Measurements from ENCODE around the gene ERICH6.

The ERICH6 gene

GRCh38 chr3:150741497-150742140 is 37.9 kb upstream of the ERICH6 start:
- Histone ChIP-seq H4K8ac (ENCODE audit: low read length) (no peak overlapping the region), H3K27me3 (ENCODE audit: control insufficient read depth in 1 of 2, insufficient read depth in 1 of 2, low read length in 2 of 2) (no peaks in the 10 kb centered on the region), H3K4me3 (ENCODE audit: insufficient read depth in 1 of 2, low read depth in 1 of 2, low read length in 2 of 2) (no peak overlapping the region), H3K18ac (ENCODE audit: low read depth in 1 of 2, low read length in 2 of 2) (no peak overlapping the region), H3K14ac (ENCODE audit: low read length in 2 of 2) (no peak overlapping the region), H2AK5ac (ENCODE audit: low read length, severe bottlenecking) (no peak overlapping the region), H3K4me1 (ENCODE audit: control insufficient read depth, insufficient read depth, low read depth, low read length) (peaks cover 9% of the 10 kb centered on the region), H3K4me2 (ENCODE audit: low read length, poor library complexity, severe bottlenecking) (no peak overlapping the region), H2AFZ (ENCODE audit: low read depth, low read length) (no peak overlapping the region), H3K23ac (ENCODE audit: low read length in 2 of 2) (no peak overlapping the region), H3K79me1 (replicated peaks; ENCODE audit: low read length, poor library complexity, severe bottlenecking) (peaks cover 34% of the 10 kb centered on the region), H2BK12ac (ENCODE audit: low read length in 2 of 2) (no peak overlapping the region), H3K4ac (ENCODE audit: low read depth in 1 of 2, low read length in 2 of 2) (no peak overlapping the region), H2BK15ac (ENCODE audit: low read depth, poor library complexity, severe bottlenecking) (no peak overlapping the region), H4K91ac (ENCODE audit: low read length) (no peak overlapping the region), H3K9me3 (ENCODE audit: control insufficient read depth, low read length) (no peaks in the 10 kb centered on the region), H2BK120ac (ENCODE audit: low read depth, low read length) (no peak overlapping the region), H3K27ac (ENCODE audit: low read length, poor library complexity, severe bottlenecking) (no peak overlapping the region), H3K36me3 (ENCODE audit: control insufficient read depth in 1 of 2, insufficient read depth in 2 of 2, low read depth in 1 of 2, low read length in 2 of 2) (peaks cover 15 to 24% of the 10 kb centered on the region in 2 experiments), H3K9ac (ENCODE audit: low read length) (no peak overlapping the region), H2BK5ac (ENCODE audit: low read depth, low read length, poor library complexity, severe bottlenecking) (no peak overlapping the region)
- no peak for DNase-seq
- WGBS = 90% methylated on average over 4 of the region's 5 CpGs

GRCh38 chr3:150740733-150741496 is 37.2 kb upstream of the ERICH6 start:
- Histone ChIP-seq H3K4me2 (ENCODE audit: low read length, poor library complexity, severe bottlenecking) (no peak overlapping the region), H3K18ac (ENCODE audit: low read depth in 1 of 2, low read length in 2 of 2) (no peak overlapping the region), H3K36me3 (ENCODE audit: control insufficient read depth in 1 of 2, insufficient read depth in 2 of 2, low read depth in 1 of 2, low read length in 2 of 2) (peaks cover 13 to 24% of the 10 kb centered on the region in 2 experiments), H3K9ac (ENCODE audit: low read length) (no peak overlapping the region), H2AFZ (ENCODE audit: low read depth, low read length) (no peak overlapping the region), H3K4ac (ENCODE audit: low read depth in 1 of 2, low read length in 2 of 2) (no peak overlapping the region), H3K23ac (ENCODE audit: low read length in 2 of 2) (no peak overlapping the region), H2AK5ac (ENCODE audit: low read length, severe bottlenecking) (no peak overlapping the region), H3K4me1 (ENCODE audit: control insufficient read depth, insufficient read depth, low read depth, low read length) (peaks cover 10% of the 10 kb centered on the region), H2BK5ac (ENCODE audit: low read depth, low read length, poor library complexity, severe bottlenecking) (no peak overlapping the region), H2BK15ac (ENCODE audit: low read depth, poor library complexity, severe bottlenecking) (no peak overlapping the region), H2BK12ac (ENCODE audit: low read length in 2 of 2) (no peak overlapping the region), H3K27ac (ENCODE audit: low read length, poor library complexity, severe bottlenecking) (no peak overlapping the region), H4K91ac (ENCODE audit: low read length) (no peak overlapping the region), H2BK120ac (ENCODE audit: low read depth, low read length) (no peak overlapping the region), H3K79me1 (replicated peaks; ENCODE audit: low read length, poor library complexity, severe bottlenecking) (peaks cover 32% of the 10 kb centered on the region), H4K8ac (ENCODE audit: low read length) (no peak overlapping the region), H3K9me3 (ENCODE audit: control insufficient read depth, low read length) (no peaks in the 10 kb centered on the region), H3K4me3 (ENCODE audit: insufficient read depth in 1 of 2, low read depth in 1 of 2, low read length in 2 of 2) (no peak overlapping the region), H3K14ac (ENCODE audit: low read length in 2 of 2) (no peak overlapping the region), H3K27me3 (ENCODE audit: control insufficient read depth in 1 of 2, insufficient read depth in 1 of 2, low read length in 2 of 2) (no peaks in the 10 kb centered on the region)
- WGBS = 96% methylated on average over 12 of the region's 12 CpGs
- DNase-seq = no peak

GRCh38 chr3:150739877-150740645 is 36.3 kb upstream of the ERICH6 start:
- Histone ChIP-seq H2BK120ac (ENCODE audit: low read depth, low read length) (no peak overlapping the region), H2AFZ (ENCODE audit: low read depth, low read length) (no peak overlapping the region), H3K79me1 (replicated peaks; ENCODE audit: low read length, poor library complexity, severe bottlenecking) (peaks cover 31% of the 10 kb centered on the region), H2BK15ac (ENCODE audit: low read depth, poor library complexity, severe bottlenecking) (no peak overlapping the region), H3K14ac (ENCODE audit: low read length in 2 of 2) (no peak overlapping the region), H3K4me2 (ENCODE audit: low read length, poor library complexity, severe bottlenecking) (no peak overlapping the region), H3K36me3 (ENCODE audit: control insufficient read depth in 1 of 2, insufficient read depth in 2 of 2, low read depth in 1 of 2, low read length in 2 of 2) (peaks cover 13 to 24% of the 10 kb centered on the region in 2 experiments), H4K91ac (ENCODE audit: low read length) (no peak overlapping the region), H3K27me3 (ENCODE audit: control insufficient read depth in 1 of 2, insufficient read depth in 1 of 2, low read length in 2 of 2) (no peaks in the 10 kb centered on the region), H3K4ac (ENCODE audit: low read depth in 1 of 2, low read length in 2 of 2) (no peak overlapping the region), H3K9ac (ENCODE audit: low read length) (no peak overlapping the region), H2BK12ac (ENCODE audit: low read length in 2 of 2) (no peak overlapping the region), H3K27ac (ENCODE audit: low read length, poor library complexity, severe bottlenecking) (no peak overlapping the region), H2BK5ac (ENCODE audit: low read depth, low read length, poor library complexity, severe bottlenecking) (no peak overlapping the region), H3K18ac (ENCODE audit: low read depth in 1 of 2, low read length in 2 of 2) (no peak overlapping the region), H4K8ac (ENCODE audit: low read length) (no peak overlapping the region), H3K9me3 (ENCODE audit: control insufficient read depth, low read length) (no peaks in the 10 kb centered on the region), H3K23ac (ENCODE audit: low read length in 2 of 2) (no peak overlapping the region), H3K4me3 (ENCODE audit: insufficient read depth in 1 of 2, low read depth in 1 of 2, low read length in 2 of 2) (no peak overlapping the region), H3K4me1 (ENCODE audit: control insufficient read depth, insufficient read depth, low read depth, low read length) (peaks cover 10% of the 10 kb centered on the region), H2AK5ac (ENCODE audit: low read length, severe bottlenecking) (no peak overlapping the region)
- DNase-seq = no peak
- WGBS = 97% methylated on average over 5 of the region's 8 CpGs
